ENCODE measurements around the gene NPAS1.
A peak's percentile ranks its signal among the peaks of the same experiment; 100 is the strongest.

Gene NPAS1

GRCh38 chr19:47032171-47032811 lies 12.7 kb downstream of the NPAS1 start:
- DNase-seq (ENCODE audit: extremely low read depth, insufficient read length): peak; percentile 51
- Histone ChIP-seq H3K27me3 (replicated peaks; ENCODE audit: control insufficient read depth, insufficient read depth, low read length) (peaks cover 5% of the 10 kb centered on the region), H3K4me3 (replicated peaks; ENCODE audit: low read depth, low read length) (no peak overlapping the region), H3K36me3 (ENCODE audit: control insufficient read depth, insufficient read depth, low read length) (no peaks in the 10 kb centered on the region)
- TF ChIP-seq CTCF (IDR thresholded peaks at IDR 0.05; ENCODE audit: insufficient read depth, low read length, poor library complexity, severe bottlenecking): peak; percentile 92

GRCh38 chr19:47035127-47036096 lies 15.8 kb downstream of the NPAS1 start:
- peak; percentile 95 for TF ChIP-seq CTCF (IDR thresholded peaks at IDR 0.05; ENCODE audit: insufficient read depth, low read length, poor library complexity, severe bottlenecking)
- Histone ChIP-seq H3K27me3 (replicated peaks; ENCODE audit: control insufficient read depth, insufficient read depth, low read length) (peaks cover 2% of the 10 kb centered on the region), H3K36me3 (ENCODE audit: control insufficient read depth, insufficient read depth, low read length) (no peaks in the 10 kb centered on the region), H3K4me3 (replicated peaks; ENCODE audit: low read depth, low read length) (peak overlapping the region; percentile 64)
- peak; percentile 96 for DNase-seq (ENCODE audit: extremely low read depth, insufficient read length)

GRCh38 chr19:47036097-47036651 lies 16.5 kb downstream of the NPAS1 start:
- no peak for TF ChIP-seq CTCF (IDR thresholded peaks at IDR 0.05; ENCODE audit: insufficient read depth, low read length, poor library complexity, severe bottlenecking)
- H3K36me3 ChIP-seq (ENCODE audit: control insufficient read depth, insufficient read depth, low read length): no peaks in the 10 kb centered on the region
- H3K4me3 ChIP-seq (replicated peaks; ENCODE audit: low read depth, low read length): peak overlapping the region; percentile 56
- no peak for DNase-seq (ENCODE audit: extremely low read depth, insufficient read length)
- peaks cover 2% of the 10 kb centered on the region for H3K27me3 ChIP-seq (replicated peaks; ENCODE audit: control insufficient read depth, insufficient read depth, low read length)

- Histone ChIP-seq H3K4me3 (replicated peaks; ENCODE audit: low read depth, low read length) (no peak overlapping the region), H3K36me3 (ENCODE audit: control insufficient read depth, insufficient read depth, low read length) (peaks cover 3% of the 10 kb centered on the region; the same call in 1 of the 2 replicates), H3K27me3 (replicated peaks; ENCODE audit: control insufficient read depth, insufficient read depth, low read length) (peaks cover 2% of the 10 kb centered on the region)
- TF ChIP-seq CTCF (IDR thresholded peaks at IDR 0.05; ENCODE audit: insufficient read depth, low read length, poor library complexity, severe bottlenecking): no peak
- DNase-seq (ENCODE audit: extremely low read depth, insufficient read length): no peak
These were observed 18.1 kb downstream of the NPAS1 start for GRCh38 chr19:47037766-47038165.

- H3K4me3 ChIP-seq (replicated peaks; ENCODE audit: low read depth, low read length): no peak overlapping the region
- H3K27me3 ChIP-seq (replicated peaks; ENCODE audit: control insufficient read depth, insufficient read depth, low read length): peaks cover 1% of the 10 kb centered on the region
- no peak for DNase-seq (ENCODE audit: extremely low read depth, insufficient read length)
- TF ChIP-seq CTCF (IDR thresholded peaks at IDR 0.05; ENCODE audit: insufficient read depth, low read length, poor library complexity, severe bottlenecking): no peak
- H3K36me3 ChIP-seq (ENCODE audit: control insufficient read depth, insufficient read depth, low read length): peaks cover 3% of the 10 kb centered on the region; the same call in 1 of the 2 replicates
These were observed 19.7 kb downstream of the NPAS1 start for GRCh38 chr19:47039239-47039874.

Measured in GM06990 (cell line).